Stimulated activated CD8-positive, alpha-beta memory T cell treated with anti-CD3 and anti-CD28 coated beads, Interleukin-7, amount 100 ng/mL, for 24 hours (primary cell): ENCODE results near the gene PLBD2.

ENCODE experiments used
- DNase-seq: peaks from one replicate; pipeline ENCODE4 v3.0.0-alpha.2; 2020; ENCODE audit warnings: low read depth

PLBD2 gene

DNA sequence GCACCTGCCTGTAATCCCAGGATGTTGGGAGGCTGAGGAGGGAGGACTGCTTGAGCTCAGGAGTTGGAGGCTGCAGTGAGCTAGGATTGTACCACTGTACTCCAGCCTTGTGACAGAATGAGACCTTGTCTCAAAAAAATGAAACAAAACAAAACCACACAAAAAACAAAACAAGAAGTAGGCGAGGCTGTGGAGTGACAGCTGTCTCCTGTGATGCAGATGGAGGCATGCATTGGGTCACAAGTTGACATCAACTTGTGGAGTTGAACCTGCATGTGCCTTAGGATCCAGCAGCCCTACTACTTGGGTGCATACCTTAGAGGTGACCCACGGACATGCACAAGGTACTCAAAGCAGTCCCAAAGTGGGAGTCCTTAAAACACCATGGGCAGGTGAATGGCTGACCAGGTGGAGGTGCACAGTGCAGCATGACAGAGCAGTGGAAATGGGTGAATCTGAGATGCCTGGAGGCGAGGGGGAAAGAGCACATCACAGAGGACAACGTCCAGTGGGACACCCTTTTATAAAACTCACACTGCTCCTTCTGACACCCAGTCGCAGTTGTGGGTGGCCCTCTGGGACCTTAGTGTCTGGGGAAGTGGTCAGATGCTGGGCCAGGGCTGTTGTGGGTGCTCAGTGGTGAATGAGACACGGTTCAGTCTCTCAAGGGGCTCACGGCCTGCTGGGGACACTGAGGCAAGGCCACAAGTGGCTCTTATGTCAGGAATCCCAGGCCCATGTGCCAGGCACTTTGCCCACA, 12.7 kb downstream of the PLBD2 start:
- DNase-seq: no peak

GRCh38 chr12:113371808-113372207, 13.4 kb downstream of the PLBD2 start:
- DNase-seq: no peak

- no peak for DNase-seq
Measured at GRCh38 chr12:113372371-113372770, 14.0 kb downstream of the PLBD2 start.

GRCh38 chr12:113373440-113373839, 15.1 kb downstream of the PLBD2 start:
- DNase-seq: no peak

DNA sequence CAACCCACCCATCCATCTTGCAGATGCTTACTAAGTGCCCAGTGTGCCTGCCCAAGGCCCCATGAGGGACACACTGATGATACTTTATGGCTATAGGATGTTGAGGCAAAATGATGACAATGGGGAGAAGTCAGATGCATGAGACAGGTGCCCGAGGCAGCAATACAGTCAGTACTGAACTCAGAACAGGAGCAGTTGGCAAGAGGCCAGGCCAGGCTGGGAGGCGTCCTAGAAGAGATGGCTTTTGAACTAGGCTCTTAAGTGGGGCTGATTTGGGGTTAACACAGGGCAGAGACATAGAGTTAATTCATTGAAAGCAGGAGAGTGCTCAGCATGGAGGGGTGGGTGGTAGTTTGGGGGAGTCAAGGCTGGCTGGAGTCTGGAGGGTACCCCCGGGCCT, 15.6 kb downstream of the PLBD2 start:
- no peak for DNase-seq

GRCh38 chr12:113374823-113375428, 16.5 kb downstream of the PLBD2 start:
- no peak for DNase-seq

DNA sequence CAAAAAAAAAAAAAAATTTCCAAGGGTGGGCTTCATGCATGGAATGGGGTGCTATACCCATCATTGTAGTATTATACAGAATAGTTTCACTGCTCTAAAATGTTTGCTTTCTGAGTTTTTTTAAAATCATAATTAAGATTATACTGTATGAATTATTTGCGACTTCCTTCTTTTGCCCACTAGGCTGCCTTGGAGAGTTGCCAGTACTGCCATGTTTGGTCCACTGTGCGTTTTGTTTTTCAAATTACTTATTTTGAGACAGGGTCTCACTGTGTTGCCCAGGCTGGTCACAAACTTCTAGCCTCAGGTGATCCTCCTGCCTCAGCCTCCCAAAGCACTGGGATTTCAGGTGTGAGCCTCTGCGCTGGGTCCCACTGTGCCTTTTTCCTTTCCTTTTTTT, 19.9 kb downstream of the PLBD2 start:
- DNase-seq: no peak

DNA sequence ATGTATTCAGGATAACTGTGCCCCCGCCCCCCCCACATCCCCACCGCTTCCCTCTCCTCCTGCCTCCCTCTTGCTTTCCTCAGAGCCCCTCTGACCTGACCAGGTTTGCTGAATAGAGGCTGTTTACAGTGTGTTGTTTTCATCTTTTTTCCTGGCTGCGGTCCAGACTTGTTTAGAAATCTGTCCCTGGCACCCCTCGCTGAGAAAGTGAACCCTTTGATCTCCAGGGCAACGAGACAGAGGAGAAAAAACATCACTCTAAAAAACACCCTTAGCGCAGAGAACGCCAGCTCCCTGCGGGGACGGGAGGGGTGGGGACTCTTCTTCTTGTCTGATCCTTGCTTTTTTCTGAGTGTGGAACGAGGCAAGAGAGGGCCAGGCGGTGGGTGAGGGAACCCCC, 22.8 kb downstream of the PLBD2 start:
- no peak for DNase-seq

- DNase-seq: no peak
Measured at GRCh38 chr12:113382206-113382605, 23.8 kb downstream of the PLBD2 start.

- DNase-seq: no peak
Measured at GRCh38 chr12:113384778-113385177, 26.4 kb downstream of the PLBD2 start.

GRCh38 chr12:113385282-113385882, 27.0 kb downstream of the PLBD2 start:
- no peak for DNase-seq

GRCh38 chr12:113386866-113387566, 28.6 kb downstream of the PLBD2 start:
- DNase-seq: no peak

DNA sequence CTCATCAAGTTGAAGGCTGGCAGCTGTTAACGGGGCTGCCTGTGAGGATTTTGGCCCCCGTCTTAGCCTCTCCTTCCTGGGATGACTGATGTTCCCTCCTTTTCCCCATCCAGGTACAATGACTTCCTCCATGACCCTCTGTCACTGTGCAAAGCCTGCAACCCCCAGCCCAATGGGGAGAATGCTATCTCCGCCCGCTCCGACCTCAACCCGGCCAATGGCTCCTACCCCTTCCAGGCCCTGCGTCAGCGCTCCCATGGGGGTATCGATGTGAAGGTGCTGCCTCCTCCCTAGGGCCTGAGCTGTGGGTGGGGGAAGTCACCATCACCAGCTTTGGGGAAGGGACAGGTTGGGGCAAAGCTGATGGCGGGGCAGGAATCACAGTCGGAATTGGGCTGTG, 29.2 kb downstream of the PLBD2 start:
- no peak for DNase-seq

DNA sequence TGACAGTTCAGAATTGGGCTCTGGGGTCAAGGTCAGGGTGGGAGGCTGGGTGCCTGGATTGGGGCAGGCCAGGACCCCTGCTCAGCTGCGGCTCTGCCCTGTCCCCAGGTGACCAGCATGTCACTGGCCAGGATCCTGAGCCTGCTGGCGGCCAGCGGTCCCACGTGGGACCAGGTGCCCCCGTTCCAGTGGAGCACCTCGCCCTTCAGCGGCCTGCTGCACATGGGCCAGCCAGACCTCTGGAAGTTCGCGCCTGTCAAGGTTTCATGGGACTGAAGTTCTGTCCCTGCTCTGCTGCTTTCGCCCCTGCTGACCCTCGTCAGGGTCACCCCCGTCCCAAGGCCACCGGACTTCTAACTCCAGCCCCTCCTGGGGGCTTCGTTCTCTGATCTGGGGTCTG, 30.0 kb downstream of the PLBD2 start:
- no peak for DNase-seq

DNA sequence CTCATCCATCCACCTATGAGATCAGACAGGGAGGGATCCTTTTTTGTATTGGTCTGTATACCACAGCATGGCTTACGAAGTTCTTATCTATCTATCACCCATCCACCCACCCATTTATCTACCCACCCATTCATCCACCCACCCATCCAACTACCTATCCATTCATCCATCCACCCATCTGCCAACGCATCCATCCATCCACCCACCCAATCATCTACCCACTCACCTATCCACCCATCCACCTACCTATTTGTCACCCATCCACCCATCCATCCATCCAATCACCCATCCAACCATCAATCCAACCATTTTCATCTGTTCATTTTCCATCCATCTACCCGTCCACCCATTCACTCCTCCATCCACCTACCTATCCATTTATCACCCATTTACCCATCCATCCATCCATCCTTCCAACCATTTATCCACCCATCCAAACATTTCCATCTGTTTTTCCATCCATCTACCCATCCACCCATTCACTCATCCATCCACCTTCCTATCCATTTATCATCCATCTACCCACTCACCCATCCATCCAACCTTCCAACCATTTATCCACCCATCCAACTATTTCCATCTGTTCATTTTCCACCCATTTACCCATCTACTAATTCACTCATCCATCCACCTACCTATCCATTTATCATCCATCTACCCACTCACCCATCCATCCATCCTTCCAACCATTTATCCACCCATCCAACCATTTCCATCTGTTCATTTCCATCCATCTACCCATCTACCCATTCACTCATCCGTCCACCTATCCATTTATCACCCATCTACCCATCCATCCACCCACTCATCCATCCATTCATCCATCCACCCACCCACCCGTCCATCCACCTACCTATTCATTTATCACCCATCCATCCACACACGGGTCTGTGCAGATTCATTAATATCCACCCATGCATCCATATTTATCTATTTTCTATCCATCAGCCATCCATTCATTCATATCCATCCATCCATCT, 32.0 kb downstream of the PLBD2 start:
- DNase-seq: no peak

GRCh38 chr12:113391145-113391544, 32.8 kb downstream of the PLBD2 start:
- no peak for DNase-seq

DNA sequence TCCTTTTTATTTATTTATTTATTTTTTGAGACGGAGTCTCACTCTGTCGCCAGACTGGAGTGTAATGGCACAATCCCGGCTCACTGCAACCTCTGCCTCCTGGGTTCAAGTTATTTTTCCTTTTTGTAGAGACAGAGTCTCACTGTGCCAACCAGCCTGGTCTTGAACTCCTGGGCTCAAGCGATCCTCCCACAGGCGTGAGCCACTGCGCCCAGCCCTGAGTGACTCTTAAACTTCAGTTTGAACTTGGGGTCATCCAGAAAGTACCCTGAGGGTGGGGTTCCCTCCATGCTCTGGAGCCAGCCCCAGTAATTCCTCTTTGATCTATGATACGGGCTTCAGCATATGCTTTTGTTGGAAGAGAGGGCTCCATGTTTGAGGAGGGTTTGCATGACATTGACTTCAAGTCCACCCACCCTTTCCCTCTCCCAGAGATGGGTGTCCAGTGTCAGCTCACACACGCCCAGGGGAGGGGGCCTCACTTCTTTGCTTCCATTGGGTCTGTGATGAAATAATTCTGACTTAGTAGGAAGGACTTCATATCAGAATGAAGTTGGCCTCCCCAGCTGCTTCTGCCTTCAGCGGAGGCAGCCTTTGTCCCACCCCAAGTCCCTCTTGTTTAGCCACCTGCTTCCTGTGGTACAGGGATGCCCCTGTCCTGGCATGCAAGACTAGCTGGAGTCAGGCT, 33.4 kb downstream of the PLBD2 start:
- DNase-seq: no peak

DNA sequence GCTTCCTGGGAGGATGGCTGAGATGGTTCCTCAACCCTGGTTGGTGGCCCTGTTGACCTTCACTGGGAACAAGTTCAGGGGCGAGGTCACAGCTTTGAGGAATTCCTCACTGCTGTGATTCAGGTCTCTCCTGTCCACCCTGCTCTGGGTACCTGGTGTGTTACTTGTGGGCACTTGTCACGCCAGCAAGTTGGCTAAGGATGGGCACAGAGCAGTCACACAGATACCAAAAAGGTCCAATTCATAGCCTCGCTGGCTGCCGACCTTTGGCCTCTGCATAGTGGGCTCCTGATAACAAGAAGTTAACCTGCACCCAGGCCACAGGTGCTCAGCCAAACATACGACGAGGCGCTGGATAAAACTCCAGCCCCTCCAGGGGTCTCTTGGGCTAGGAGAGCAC, 34.1 kb downstream of the PLBD2 start:
- DNase-seq: no peak

GRCh38 chr12:113392988-113393579, 34.7 kb downstream of the PLBD2 start:
- DNase-seq: no peak

GRCh38 chr12:113393749-113394148, 35.4 kb downstream of the PLBD2 start:
- DNase-seq: no peak

- no peak for DNase-seq
Measured at GRCh38 chr12:113395119-113395518, 36.7 kb downstream of the PLBD2 start.
